Measurements from ENCODE around the gene TMEM203.

Gene TMEM203

DNA sequence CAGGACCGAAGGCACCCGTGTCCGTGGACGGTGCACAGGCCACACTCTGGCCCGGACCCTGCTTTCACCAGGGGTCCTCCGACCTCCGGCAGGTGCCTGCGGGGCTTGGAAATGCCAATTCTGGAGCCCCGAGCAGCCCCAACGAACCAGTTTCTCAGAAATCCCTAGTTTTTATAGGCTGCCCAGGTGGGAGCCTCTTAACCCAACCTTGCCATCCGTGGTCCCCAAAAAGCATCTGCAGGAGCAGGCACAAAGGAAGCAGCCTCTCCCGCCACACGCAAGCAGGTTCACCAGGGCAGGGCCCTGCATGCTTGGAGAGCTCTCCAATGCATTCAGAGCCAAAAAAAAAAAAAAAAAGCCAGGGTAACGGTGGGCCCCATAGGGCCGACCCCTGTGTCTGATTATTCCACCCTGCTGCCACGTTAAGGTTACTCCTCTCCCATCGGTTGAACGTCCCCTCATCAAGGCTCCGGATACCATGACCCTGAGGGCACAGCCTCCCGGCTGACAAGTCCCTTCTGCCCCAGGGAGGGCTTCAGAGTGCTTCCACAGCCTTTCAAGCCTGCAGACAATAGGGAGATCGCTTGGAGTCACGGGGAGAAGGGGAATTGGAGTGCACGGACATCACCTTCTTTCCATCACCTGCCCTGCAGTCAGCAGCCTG lies 4.1 kb downstream of the TMEM203 start:
- DNase-seq (ENCODE audit: low read depth): no peak
- TF ChIP-seq, protein P1, sequence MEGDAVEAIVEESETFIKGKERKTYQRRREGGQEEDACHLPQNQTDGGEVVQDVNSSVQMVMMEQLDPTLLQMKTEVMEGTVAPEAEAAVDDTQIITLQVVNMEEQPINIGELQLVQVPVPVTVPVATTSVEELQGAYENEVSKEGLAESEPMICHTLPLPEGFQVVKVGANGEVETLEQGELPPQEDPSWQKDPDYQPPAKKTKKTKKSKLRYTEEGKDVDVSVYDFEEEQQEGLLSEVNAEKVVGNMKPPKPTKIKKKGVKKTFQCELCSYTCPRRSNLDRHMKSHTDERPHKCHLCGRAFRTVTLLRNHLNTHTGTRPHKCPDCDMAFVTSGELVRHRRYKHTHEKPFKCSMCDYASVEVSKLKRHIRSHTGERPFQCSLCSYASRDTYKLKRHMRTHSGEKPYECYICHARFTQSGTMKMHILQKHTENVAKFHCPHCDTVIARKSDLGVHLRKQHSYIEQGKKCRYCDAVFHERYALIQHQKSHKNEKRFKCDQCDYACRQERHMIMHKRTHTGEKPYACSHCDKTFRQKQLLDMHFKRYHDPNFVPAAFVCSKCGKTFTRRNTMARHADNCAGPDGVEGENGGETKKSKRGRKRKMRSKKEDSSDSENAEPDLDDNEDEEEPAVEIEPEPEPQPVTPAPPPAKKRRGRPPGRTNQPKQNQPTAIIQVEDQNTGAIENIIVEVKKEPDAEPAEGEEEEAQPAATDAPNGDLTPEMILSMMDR (IDR thresholded peaks at IDR 0.05; ENCODE audit: low read length, missing control alignments): no peak
- peak overlapping the region; percentile 69 for H3K4me3 ChIP-seq (replicated peaks; ENCODE audit: low read depth, low read length)

DNA sequence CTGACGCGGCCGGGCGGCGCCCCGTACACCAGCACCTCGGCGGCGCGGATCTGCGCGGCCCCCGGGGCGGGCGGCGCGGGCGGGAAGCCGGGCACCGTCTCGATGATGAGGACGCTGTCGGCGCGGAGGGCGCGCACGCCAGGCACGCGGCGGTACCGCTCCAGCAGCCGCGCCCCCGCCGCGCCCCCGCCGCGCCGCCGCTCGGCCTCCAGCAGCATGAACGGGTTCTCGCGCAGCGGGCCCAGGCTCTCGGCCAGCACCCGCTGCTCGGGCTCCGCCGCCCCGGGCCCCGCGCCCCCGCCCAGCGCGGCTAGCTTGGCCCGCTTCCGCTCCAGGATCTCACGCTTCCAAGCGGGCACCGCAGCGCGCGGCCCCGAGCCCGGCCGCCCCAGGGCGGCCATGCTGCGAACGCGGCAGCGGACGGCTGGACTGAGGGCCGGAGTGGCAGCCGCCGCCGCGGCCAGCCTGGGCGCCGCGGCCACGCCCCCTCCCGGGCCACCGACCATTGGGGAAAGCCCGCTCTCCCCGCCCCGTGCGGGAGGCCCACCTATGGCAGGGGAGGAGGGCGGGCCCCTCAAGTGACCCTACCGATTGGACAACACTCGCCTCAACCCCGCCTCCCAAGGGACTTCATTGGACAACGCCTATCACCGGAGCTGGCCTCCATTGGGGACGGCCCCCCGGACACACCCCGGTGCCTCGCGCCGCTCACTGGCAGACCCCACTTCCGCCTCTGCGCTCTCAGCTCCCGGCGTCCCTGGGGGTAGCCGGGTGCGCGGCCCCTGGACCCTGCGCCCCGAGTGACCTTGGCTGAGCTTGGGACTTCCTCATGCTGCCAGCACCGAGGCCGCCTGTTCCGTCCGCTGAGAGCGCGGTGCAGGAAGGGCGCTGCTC lies 4.9 kb downstream of the TMEM203 start, which contains the start of gene TPRN:
TPRN (minus strand) TSS at position 431 of the 894 bp plus-strand sequence; CDS start at position 401, 30 bp downstream.
- TF ChIP-seq, protein P1 (IDR thresholded peaks at IDR 0.05; ENCODE audit: low read length, missing control alignments): no peak
- DNase-seq (ENCODE audit: low read depth): peak; percentile 99
- H3K4me3 ChIP-seq (replicated peaks; ENCODE audit: low read depth, low read length): peak within 1 kb of the TSS; percentile 69

DNA sequence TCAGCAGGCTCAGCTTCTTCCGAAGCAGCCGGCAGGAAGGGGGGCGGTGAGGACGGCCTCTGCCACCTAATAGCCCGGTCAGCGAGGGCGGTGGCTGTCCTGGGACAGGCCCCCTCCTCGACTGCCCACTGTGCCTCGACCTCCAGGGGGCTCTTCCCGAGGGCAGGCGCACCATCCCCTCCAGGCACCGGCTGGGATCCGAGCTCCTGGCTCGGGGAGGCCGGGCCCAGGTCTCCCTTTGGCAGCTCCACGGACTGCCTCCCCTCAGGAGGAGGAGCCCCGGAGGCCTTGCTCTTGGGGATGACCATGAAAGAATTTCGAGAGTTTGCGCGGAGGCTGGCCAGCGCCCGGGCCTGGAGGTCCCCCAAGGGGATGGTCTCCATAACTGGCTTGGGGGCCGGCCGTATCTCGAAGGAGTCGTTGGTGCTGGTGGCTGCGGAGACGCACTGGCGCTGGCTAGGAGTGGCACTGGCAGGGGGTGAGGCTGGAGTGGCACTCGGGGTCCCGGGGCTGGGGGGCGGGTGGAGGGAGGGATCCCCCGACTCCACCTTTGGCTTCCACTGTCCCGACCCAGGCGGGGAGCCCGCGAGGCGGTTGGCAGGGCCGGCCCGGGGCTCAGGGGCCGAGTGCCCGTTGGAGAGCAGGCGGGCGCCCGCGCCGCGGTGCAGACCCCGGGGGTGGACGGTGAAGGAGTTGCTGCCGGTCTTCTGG lies 5.9 kb downstream of the TMEM203 start:
- TF ChIP-seq, protein P1 (IDR thresholded peaks at IDR 0.05; ENCODE audit: low read length, missing control alignments): no peak

DNA sequence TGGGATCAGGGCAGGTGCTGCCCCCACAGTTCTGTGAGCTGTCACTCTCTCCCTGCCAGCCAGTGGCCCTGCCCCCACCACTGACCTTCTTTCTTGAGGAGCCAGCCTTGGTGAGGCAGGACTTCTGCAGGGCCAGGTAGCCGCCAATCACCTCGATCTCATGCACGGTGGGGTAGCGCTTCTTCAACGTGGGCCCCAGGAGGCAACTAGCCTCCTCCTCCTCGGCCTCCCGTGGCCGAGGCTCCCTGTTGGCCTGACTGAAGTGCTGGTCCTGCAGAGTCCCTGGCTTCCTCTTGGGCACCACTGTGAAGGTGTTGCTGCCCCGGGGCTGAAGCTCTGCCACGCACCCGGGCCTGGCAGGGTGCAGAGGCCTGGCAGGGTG lies 6.6 kb downstream of the TMEM203 start:
- DNase-seq (ENCODE audit: low read depth): no peak
- TF ChIP-seq, protein P1 (IDR thresholded peaks at IDR 0.05; ENCODE audit: low read length, missing control alignments): no peak
- peak overlapping the region; percentile 46 for H3K4me3 ChIP-seq (replicated peaks; ENCODE audit: low read depth, low read length)

More for the DNA sequence above, 5.9 kb downstream of the TMEM203 start:
- DNase-seq (ENCODE audit: low read depth): peak; percentile 25
- peak overlapping the region; percentile 46 for H3K4me3 ChIP-seq (replicated peaks; ENCODE audit: low read depth, low read length)

DNA sequence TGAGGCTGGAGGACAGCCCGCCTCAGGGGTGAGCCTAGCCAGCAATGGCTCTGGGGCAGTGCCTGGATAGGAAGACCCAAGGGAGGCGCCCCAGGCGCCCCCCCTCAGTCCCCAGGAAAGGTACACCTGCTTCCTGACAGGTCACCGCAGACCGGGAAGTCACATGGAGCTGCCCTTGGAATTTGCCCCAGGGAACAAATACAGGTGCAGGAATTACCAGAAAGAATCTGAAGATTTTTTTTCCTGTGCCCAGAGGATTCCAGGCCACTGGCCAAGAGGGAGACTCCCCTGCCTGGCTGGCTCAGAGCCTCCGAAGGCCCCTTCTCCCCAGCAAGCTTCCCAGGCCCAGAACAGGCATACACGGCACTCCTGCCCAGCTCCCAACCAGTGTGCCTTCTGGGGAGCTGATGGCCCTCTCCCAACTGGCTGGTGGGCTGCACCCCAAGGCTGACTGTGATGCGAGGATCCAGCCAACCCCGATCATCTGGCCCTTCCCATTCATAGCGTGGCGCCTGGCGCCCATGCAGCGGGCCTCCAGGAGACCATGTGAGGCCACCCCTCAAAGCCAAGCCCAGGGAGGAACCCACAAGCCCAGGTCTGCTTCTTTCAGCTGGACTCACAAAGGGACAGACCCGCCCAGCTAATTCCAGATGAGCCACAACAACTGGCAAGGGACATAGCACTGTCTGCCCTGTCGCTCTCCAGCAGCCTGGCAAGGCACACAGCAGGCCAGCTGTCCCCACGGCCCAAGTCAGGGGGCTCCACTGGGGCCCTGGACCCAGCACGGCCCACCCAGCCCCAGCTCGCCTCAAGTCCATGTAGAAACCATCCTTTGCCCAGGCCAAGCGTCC lies 7.2 kb downstream of the TMEM203 start:
- DNase-seq (ENCODE audit: low read depth): no peak
- TF ChIP-seq, protein P1 (IDR thresholded peaks at IDR 0.05; ENCODE audit: low read length, missing control alignments): no peak
- H3K4me3 ChIP-seq (replicated peaks; ENCODE audit: low read depth, low read length): no peak overlapping the region
